HG03095 (cell line): ENCODE results near the gene MPPED1.

Experiments
- ATAC-seq: cut with Tn5 transposase; IDR thresholded peaks from one replicate; pipeline ENCODE4 v1.9.1; 2021; ENCODE audit warnings: moderate library complexity; ENCODE audit not compliant: unreplicated experiment

The MPPED1 gene

DNA sequence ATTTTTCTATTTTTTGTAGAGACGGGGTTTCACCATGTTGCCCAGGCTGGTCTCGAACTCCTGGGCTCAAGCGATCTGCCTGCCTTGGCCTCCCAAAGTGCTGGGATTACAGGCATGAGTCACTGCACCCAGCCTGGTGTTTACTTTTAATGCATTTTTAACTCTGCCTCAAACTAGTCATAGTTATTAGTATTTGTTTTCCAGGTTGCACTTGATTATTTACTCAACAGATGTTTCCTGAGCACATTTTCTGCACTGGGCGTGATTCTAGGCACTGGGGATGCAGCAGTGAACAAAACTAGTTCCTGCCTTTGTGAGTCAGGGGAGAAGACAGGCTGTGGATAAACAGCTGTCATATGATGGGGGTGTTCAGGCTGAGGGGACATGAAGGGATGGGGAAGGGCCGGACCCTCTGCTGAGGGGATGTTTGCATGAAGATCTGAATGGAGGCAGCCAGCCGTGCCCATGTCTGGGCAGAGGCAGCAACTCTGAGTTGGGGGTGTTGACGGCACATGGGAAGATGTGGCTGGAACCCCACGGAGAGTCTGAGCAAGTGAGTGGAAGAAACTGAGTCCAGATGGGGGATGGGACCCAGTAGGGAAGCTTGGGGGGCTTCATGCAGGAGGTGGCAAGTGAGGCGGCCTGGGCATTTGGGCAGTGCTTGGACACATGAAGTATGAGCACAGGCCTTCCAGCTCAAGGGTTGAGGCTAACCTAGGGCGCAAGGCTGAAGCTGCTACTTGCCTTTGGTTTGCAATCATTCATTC, 34.4 kb downstream of the MPPED1 start:
- ATAC-seq = no peak

DNA sequence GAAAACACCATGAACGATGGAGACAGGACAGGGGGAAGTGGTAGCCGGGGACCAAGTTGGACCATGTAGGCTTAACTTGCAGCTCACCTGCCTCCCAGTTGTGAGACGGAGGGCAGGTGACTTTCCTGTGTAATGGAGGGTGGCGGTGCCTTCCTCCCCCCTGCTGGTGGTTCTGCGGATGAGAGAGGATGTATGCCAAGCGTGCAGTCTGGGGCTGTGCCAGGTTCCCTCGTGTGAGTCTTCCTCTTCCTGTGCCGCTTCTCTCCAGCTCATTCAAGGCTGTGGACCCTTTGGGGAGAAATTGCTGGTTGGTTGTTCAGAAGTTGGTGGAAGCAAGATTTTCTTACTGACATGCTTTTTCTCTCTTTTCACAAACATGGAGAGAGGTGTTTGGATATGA, 35.1 kb downstream of the MPPED1 start:
- ATAC-seq = no peak

DNA sequence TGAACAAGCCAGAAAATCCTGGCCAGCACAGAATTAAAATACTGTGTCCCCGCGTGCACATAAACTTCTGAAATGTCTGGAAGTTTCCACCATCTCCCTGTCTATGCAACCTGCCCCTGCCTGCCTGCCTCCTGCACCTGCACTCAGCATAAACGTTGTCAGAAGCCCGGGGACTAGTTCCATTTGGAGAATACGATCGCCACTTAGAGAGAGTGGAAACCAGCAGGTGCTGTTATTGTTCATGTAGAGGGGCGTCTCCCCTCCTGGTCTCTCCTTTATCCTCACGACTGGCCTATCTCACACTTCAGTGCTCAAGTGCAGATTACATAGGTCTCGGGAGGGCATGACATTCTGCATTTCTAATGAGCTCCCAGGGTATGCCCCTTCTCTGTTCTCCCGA, 35.6 kb downstream of the MPPED1 start:
- ATAC-seq = no peak

DNA sequence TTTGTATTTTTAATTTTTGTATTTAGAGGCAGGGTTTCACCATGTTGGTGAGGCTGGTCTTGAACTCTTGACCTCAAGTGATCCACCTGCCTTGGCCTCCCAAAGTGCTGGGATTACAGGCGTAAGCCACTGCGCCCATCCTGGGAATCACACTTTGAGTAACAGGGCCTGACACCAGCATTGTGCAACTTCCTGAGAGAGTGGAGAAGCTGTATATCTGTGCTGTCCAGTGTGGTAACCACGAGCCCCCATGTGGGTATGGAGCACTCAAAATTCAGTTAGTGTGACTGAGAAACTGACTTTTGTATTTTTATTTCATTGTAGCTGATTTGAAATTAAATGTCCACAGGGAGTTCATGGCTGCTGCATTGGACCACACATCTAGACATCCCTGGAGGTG, 36.2 kb downstream of the MPPED1 start:
- ATAC-seq = no peak

DNA sequence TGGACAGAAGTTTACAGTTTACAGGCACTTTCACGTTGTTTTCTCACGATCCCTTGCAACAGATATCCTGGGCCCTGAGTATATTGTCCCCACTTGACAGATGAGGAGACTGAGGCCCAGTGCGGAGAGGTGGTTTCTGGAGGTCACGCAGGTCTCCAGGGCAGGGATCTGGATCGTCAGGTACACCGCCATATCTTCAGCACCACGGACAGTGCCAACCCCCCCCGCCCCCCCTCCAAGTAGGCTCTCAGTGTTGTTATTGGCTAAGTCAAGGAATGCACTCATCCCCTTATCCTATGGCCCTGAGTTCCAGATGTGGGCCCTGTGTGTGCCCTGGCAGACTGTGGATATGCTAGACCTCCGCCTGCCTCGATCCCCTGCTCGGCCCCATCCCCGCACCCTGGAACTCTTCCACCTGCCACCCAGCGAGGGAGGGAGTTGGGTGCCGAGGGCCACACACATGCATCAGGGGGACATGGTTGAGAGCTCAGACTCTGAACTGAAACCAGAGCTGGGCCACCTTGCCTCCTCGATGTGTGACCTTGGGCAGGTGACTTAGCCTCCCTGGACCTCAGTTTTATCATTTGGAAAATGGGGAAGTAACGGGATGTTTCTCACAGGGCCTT, 37.5 kb downstream of the MPPED1 start:
- ATAC-seq = no peak

DNA sequence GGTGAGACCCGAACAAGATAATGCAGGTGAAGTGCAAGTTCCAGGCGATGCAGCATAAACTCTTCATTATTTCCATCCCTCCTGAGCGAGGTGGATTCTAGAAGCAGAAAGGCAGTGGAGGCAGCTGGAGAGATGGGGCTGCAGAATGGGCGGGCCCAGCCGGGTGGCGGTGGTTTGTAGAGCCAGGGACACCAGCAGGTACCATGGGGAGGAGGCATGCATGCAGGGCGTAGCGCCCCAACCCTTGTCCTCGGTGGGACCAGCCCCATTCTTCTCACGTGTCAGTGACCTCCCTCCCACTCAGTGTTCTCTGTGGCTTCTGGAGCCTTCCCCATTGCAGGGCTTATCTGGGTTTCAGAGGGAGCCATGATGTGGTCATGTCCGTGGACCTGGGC, 38.0 kb downstream of the MPPED1 start:
- ATAC-seq = no peak

DNA sequence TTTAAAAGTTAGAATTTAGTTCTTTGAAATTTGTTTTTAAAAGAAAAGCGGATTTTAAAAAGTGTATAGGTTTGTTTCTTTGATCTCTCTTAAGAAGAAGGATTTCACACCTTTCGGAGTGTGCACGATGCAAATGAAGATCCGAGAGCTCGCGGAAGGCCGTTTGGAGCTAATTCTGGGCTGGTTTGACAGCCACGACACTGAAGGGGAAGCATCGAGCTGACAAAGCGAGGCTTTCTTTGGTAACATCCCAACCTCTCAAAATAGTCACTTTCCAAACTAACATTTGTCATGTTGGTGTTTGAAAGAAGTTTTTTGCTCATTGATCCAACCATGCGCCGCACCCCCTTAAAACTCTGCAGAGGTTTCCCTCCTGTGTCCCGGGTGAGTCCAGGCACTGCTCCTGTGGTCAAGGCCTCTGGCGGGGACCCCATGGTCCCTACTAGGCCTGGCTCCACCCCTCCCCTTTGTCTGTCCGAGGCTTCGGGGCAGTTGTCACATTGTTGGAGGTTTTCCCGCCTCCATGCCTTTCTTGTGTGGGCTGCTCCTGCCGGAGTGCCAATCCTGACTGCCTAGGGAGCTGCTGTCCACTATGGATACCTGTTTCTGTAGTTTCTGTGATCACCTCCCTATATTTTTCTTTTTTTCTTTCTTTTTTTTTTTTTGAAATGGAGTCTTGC, 39.7 kb downstream of the MPPED1 start:
- no peak for ATAC-seq

DNA sequence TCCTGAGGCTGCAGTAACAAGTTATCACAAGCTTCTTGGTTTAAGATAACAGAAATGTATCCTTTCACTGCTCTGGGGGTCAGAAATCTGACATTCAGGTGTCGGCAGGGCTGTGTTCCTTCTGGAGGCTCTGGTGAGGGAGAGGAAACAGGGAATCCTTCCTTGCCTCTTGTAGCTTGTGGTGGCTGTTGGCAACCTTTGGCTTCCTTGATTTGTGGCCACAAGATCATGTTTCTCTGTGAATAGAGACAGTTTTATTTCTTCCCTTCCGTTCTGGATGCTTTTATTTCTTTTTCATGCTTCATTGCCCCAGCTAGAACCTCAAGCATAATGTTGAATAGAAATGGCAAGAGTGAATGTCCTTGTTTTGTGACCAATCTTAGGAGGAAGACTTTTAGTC, 44.0 kb downstream of the MPPED1 start:
- no peak for ATAC-seq

DNA sequence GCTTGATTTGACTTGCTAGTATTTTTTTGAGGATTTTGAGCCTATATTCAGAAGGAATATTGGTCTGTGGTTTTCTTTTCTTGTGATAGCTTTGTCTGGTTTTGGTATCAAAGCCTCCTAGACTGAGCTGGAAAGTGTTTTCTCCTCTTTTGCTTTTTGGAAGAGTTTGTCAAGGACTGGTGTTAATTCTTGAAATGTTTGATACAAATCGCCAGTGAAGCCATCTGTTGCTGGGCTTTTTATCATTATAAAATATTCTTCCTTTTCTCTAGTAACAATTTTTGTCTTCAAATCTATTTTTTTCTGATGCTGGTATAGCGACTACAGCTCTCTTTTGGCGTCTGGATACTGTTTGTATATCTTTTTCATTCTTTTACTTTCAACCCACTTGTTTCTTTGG, 45.2 kb downstream of the MPPED1 start:
- ATAC-seq = no peak

DNA sequence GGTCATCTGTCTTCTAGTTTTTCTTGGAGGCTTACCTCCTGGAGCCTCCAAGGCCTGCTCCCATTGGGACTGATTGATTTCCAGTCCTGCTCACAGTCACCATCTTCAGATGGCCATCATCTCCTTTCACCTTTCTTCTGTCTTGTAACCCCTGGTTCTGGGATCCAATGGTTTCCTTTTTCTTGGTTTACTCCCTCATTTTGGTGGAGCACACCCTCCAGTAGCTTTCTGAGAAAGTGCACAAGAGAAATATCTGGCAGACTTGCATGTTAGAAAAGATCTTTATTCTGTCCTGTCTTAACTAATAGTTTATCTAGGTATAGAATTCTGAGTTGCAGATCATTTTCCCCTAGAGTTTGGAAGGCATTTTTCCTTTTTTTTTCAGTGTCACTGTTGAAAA, 50.9 kb downstream of the MPPED1 start:
- no peak for ATAC-seq

DNA sequence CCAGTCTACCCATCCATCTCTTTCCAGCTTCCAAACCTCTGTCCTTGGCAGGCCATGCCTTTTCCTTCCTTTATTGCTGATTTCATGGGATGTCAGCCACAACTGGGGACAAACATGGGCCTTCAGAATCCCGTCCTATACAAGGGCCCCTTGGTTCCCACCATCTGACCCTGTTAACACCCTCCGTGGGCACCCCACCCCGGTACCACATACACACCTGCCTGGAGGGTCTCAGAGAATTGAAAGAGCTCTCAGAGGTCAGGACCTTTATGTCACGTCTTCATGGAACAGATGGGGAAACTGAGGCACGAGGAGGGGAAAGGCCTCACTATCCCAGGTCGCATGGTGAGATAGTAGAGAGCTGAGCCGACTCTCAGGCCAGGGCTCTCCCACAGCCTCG, 53.0 kb downstream of the MPPED1 start:
- no peak for ATAC-seq

DNA sequence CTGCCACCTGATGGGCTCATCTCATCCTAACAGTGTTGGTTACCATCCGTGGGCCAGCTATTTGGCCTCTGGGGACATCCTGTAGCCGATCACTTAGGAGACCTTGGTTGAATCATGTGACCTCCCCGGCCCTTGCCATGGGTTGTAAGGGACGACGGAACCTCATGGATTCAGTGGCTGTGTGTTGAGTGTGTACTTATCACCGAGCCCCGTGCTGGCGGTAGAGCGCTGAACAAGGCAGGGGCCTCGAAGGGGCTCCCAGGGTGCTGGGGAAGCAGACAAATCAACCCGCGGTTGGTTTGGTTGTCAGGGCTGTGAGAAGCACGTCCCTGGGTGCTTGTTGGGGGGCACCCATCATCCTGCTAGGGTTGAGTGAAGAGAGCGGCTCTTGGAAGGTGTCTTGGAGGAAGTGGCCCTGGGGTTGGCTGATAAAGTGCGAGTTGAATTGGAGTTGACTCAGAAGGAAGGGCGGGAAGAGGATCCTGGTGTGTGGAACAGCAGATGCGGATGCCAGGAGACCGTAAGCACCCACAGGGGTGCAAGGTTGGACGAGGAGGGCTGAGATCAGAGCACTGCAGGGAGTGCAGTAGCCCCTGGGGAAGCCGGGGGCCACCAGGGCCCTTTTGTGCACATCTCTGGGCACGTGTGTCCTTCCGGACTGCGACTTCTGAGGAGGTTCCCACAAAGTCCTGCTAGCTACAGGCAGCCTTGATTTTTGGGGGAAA, 53.6 kb downstream of the MPPED1 start:
- ATAC-seq = no peak

DNA sequence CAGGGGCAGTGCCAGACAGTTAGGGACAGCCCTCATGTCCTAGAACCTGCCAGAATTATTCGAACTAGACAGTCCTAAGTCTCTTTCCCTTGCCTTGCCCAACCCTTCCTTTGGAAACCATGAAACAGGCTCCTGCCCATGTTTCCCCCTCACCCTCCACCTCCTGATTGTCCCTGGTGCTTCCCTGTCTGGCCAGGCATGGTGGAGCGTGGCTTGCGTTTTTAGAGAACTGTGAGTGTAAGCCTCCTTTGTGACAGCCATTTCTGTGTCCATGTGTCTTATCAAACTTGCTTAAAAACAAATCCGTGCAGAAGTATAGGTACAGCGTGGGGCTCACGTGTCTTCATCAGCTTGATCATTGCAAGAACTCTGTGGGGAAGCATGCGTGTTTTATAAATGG, 54.9 kb downstream of the MPPED1 start:
- no peak for ATAC-seq

DNA sequence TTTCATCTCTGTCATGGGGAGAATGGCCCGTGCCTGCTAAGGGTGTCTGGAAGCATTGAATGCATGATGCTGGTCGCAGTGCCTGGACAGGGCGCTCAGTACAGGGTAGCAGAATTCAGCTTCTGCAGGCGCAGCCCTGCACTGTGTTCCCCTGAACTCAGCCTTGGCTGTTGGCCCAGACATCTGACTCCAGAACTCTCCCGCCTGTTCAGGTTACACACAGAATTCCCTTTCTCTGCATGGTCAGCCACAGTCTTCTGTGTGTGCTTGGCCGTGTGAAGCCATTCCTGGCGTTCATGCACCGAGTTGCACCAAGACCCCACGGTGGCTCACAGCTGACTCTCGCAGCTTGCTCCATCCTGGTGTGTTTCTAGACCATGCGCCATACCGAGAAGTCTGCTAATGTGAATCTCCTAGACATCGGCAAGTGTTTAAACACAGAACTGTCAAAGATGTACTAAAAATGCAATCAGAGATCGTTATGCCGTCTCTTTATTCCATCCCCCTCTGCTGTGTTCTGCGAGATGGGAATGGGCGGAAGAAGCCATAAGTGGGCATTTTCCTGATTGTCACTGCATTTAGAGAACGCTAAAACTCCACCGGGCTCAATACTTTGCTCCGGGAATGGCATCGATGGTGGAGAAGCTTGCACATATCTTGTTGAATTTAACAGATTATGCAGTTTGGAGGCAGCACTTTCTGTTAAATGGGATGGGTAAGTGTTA, 55.6 kb downstream of the MPPED1 start:
- ATAC-seq = no peak

DNA sequence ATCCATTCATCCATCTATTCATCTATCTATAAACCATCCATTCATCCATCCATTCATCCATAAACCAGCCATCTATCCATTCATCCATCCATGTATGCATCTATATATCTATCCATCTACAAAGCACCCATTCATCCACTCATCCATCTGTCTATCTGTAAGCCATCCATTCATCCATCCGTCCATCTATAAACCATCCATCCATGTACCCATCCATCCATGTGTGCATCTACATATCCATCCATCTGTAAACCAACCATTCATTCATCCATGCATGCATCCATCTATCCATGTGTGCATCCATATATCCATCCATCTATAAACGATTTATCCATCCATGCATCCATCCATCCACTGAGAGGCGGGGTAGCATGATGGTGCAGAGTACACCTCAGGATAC, 58.4 kb downstream of the MPPED1 start:
- no peak for ATAC-seq

DNA sequence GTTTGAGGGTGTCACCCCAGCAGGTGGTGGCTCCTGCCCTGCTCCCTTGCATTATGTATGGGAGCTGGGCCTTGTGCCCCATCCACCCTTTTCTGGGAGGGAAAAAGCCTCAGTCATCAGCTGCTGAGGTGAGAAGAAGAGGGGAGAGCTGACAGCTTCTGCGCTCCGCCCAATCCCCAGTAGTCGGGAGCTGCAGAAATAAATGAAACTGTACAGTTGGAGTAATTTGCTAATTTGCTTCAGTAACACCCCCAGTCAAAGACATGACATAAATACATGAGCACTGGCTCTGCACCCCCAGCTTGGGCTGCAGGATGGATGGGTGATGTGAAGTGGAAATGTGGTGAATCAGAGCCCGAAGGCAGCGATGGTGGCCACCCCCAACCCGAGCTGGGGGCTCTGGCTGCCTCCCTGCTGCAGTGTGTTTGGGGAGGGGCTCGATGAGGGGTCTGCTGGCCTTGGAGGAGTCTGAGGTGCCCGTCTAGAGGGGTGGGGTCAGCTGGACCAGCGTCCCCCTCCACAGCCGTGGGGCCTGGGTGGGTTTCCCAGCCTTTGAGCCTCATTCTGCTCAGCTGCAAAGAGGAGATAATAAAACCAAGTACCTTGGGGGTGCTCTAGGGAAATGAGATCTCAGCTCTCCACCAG, 59.2 kb downstream of the MPPED1 start:
- no peak for ATAC-seq

DNA sequence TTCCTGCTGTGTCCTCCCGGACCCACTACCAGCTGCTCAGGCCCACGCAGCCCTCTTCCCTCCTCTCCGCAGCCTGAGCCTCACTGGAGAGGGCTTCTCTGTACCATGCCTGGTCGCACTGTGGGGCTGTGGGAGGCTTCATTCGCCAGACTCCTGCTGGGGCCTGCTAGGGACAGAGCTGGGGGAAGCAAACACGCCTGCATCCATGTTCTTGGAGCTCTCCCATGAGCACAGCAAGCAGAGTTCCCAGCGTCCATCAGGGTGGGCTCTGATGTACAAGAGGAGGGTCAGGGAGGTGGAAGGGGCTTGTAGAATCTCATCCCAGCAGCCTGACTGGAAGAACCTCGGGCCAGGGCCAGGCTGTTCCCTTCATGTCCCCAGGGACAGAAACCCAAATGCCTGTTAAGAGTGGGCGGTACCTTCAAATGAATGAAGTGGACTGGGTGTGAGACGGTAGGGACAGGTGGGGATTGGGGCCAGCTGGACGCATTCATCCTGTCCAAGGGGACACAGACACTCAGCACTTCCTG, 59.9 kb downstream of the MPPED1 start:
- no peak for ATAC-seq

DNA sequence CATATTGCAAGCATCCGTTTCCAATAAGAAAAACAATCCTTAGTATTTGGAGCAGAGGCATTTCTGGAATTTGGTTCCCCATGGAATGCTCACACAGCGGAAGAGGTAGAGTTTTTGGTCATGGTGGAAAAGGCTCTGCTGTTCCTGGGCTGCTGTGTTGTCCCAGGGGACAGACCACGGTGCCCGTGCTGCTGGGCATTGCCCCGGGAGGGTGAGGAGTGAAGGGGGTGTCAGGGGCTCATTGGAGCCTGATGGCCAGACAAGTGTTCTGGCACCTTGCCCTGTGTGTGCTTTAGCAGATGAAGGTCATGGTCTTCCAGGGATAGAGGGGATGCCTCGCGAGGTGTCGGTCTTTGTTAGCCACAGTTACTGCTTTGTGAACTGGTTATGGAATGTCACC, 61.2 kb downstream of the MPPED1 start:
- ATAC-seq = no peak

DNA sequence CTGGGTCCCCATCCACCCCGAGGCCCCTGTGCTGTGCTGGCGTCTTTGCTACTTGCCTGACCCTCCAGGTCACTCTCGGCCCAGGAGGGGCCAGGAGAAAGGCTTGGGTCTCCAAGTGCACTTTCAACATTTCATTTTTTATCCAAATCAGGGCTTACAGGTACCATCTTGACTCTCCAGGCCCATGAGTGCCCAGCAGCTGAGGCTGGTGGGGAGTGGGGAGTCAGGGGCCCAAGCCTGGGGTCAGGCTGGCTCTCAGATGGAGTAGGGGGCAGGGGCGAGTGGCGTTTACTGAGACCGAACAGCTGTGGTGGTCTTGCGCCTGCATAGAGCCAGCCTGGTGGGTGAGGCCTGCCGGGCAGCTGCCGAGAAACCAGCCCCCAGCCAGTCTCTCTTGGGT, 61.6 kb downstream of the MPPED1 start:
- no peak for ATAC-seq
